SJCRH30 (cell line): ENCODE measurements around the gene CTSZ. TPM values are rescaled to one million over a fixed set of nuclear protein-coding genes. Genes with fewer than 3 reads are reported as not detected.
A peak's percentile ranks its signal among the peaks of the same experiment; 100 is the strongest.
"Not testable (repeated sequence)": the region's sequence is repeated elsewhere in the genome, so short reads cannot be mapped to it uniquely, and the experiment has no call there.

Experiments used
- DNase-seq, 2 experiments: peaks; one replicate each; pipeline ENCODE4 v3.0.0-alpha.2; 2015 to 2020
- H3K27ac ChIP-seq: fragments of 250-450 bp; sonication (Bioruptor Pico); 2 replicates; pipeline ENCODE4 v1.5.1; 2020; ENCODE audit warnings: mild to moderate bottlenecking, moderate library complexity
- H3K27me3 ChIP-seq: fragments of 250-450 bp; sonication (Bioruptor Pico); 2 replicates; pipeline ENCODE4 v1.5.1; 2020; ENCODE audit warnings: mild to moderate bottlenecking, moderate library complexity
- H3K36me3 ChIP-seq: fragments of 250-450 bp; sonication (Bioruptor Pico); 2 replicates; pipeline ENCODE4 v1.5.1; 2020; ENCODE audit warnings: mild to moderate bottlenecking, moderate library complexity
- H3K4me1 ChIP-seq: fragments of 250-450 bp; sonication (Bioruptor Pico); 2 replicates; pipeline ENCODE4 v1.5.1; 2020; ENCODE audit warnings: mild to moderate bottlenecking, moderate library complexity
- H3K4me3 ChIP-seq: fragments of 250-450 bp; sonication (Bioruptor Pico); 2 replicates; pipeline ENCODE4 v1.5.1; 2020; ENCODE audit warnings: mild to moderate bottlenecking, moderate library complexity
- H3K9me3 ChIP-seq: fragments of 250-450 bp; sonication (Bioruptor Pico); replicated peaks from 2 replicates; pipeline ENCODE4 v1.5.1; 2020; ENCODE audit warnings: mild to moderate bottlenecking, moderate library complexity
- total RNA-seq: library from RNA; depleted of rRNA; stranded (reverse); fragments of >200 nt; shearing (Covaris generic); gene quantifications from 2 replicates; pipeline ENCODE4 v1.2.3, GENCODE V29; 2014; rRNA removed

The CTSZ gene
- not detected in 2 replicates for total RNA-seq

- Histone ChIP-seq H3K27me3 (no peaks in the 10 kb centered on the region), H3K27ac (no peak within 1 kb of the TSS), H3K4me1 (peaks cover 30% of the 10 kb centered on the region), H3K36me3 (no peaks in the 10 kb centered on the region), H3K9me3 (no peaks in the 10 kb centered on the region), H3K4me3 (no peak within 1 kb of the TSS)
- DNase-seq, result no peak
Measured at GRCh38 chr20:59006864-59007664, at the start of gene CTSZ. TSS of gene CTSZ (minus strand) at chr20:59007254. CDS start at chr20:59007128, 126 bp downstream.

- no peaks in the 10 kb centered on the region for H3K36me3 ChIP-seq
- DNase-seq, result peak in 1 of 2 experiments; percentile 39
Measured at GRCh38 chr20:59055302-59055701, 48.2 kb upstream of the CTSZ start.

GRCh38 chr20:59051666-59052185 is 44.7 kb upstream of the CTSZ start:
- H3K27ac ChIP-seq, result no peak overlapping the region
- H3K9me3 ChIP-seq, result no peaks in the 10 kb centered on the region
- no peaks in the 10 kb centered on the region for H3K27me3 ChIP-seq
- DNase-seq, result peak; percentile 80 to 91
- no peak overlapping the region for H3K4me3 ChIP-seq
- no peaks in the 10 kb centered on the region for H3K36me3 ChIP-seq
- H3K4me1 ChIP-seq, result peaks cover 14% of the 10 kb centered on the region; the same call in 1 of the 2 replicates

More at GRCh38 chr20:59055302-59055701, 48.2 kb upstream of the CTSZ start:
- no peaks in the 10 kb centered on the region for H3K9me3 ChIP-seq
- H3K4me3 ChIP-seq, result no peak overlapping the region
- H3K27ac ChIP-seq, result no peak overlapping the region
- H3K4me1 ChIP-seq, result peaks cover 14% of the 10 kb centered on the region; the same call in 1 of the 2 replicates
- H3K27me3 ChIP-seq, result no peaks in the 10 kb centered on the region

- H3K27ac ChIP-seq, result no peak overlapping the region
- no peak for DNase-seq
- no peak overlapping the region for H3K4me3 ChIP-seq
- no peaks in the 10 kb centered on the region for H3K36me3 ChIP-seq
- no peaks in the 10 kb centered on the region for H3K27me3 ChIP-seq
- no peaks in the 10 kb centered on the region for H3K9me3 ChIP-seq
- peaks cover 14% of the 10 kb centered on the region; the same call in 1 of the 2 replicates for H3K4me1 ChIP-seq
Measured at GRCh38 chr20:59050437-59050836, 43.4 kb upstream of the CTSZ start.

GRCh38 chr20:59048681-59049030 is 41.6 kb upstream of the CTSZ start:
- H3K27ac ChIP-seq, result no peak overlapping the region
- no peaks in the 10 kb centered on the region for H3K36me3 ChIP-seq
- no peaks in the 10 kb centered on the region for H3K9me3 ChIP-seq
- H3K4me3 ChIP-seq, result no peak overlapping the region
- H3K27me3 ChIP-seq, result no peaks in the 10 kb centered on the region
- peaks cover 16% of the 10 kb centered on the region; the same call in 1 of the 2 replicates for H3K4me1 ChIP-seq
- no peak for DNase-seq

GRCh38 chr20:59047938-59048680 is 41.1 kb upstream of the CTSZ start:
- DNase-seq, result no peak

GRCh38 chr20:59046862-59047261 is 39.8 kb upstream of the CTSZ start:
- Histone ChIP-seq H3K27ac (no peak overlapping the region), H3K4me1 (peaks cover 10% of the 10 kb centered on the region; the same call in 1 of the 2 replicates), H3K4me3 (no peak overlapping the region), H3K9me3 (no peaks in the 10 kb centered on the region), H3K27me3 (no peaks in the 10 kb centered on the region), H3K36me3 (no peaks in the 10 kb centered on the region)
- no peak for DNase-seq

More at GRCh38 chr20:59047938-59048680, 41.1 kb upstream of the CTSZ start:
- Histone ChIP-seq H3K27ac (no peak overlapping the region), H3K9me3 (no peaks in the 10 kb centered on the region), H3K4me3 (no peak overlapping the region), H3K4me1 (peaks cover 16% of the 10 kb centered on the region; the same call in 1 of the 2 replicates), H3K36me3 (no peaks in the 10 kb centered on the region), H3K27me3 (no peaks in the 10 kb centered on the region)

- Histone ChIP-seq H3K9me3 (no peaks in the 10 kb centered on the region), H3K27ac (no peak overlapping the region), H3K4me3 (no peak overlapping the region), H3K27me3 (no peaks in the 10 kb centered on the region), H3K4me1 (peaks cover 13% of the 10 kb centered on the region), H3K36me3 (peaks cover 10% of the 10 kb centered on the region)
- no peak for DNase-seq
Measured at GRCh38 chr20:59044796-59045195, 37.7 kb upstream of the CTSZ start.

- Histone ChIP-seq H3K4me3 (no peak overlapping the region), H3K9me3 (no peaks in the 10 kb centered on the region), H3K4me1 (peaks cover 13% of the 10 kb centered on the region), H3K27me3 (no peaks in the 10 kb centered on the region), H3K27ac (no peak overlapping the region), H3K36me3 (peaks cover 15% of the 10 kb centered on the region)
- DNase-seq, result no peak
Measured at GRCh38 chr20:59044295-59044694, 37.2 kb upstream of the CTSZ start.

- no peaks in the 10 kb centered on the region for H3K27me3 ChIP-seq
- DNase-seq, result peak in 1 of 2 experiments; percentile 47
- H3K4me1 ChIP-seq, result peaks cover 18% of the 10 kb centered on the region
- peak overlapping the region; percentile 87 for H3K4me3 ChIP-seq
- H3K27ac ChIP-seq, result no peak overlapping the region
- H3K9me3 ChIP-seq, result no peaks in the 10 kb centered on the region
- H3K36me3 ChIP-seq, result peaks cover 20% of the 10 kb centered on the region
Measured at GRCh38 chr20:59043698-59044097, 36.6 kb upstream of the CTSZ start.

GRCh38 chr20:59042796-59043631 is 36.0 kb upstream of the CTSZ start:
- Histone ChIP-seq H3K36me3 (peaks cover 27% of the 10 kb centered on the region), H3K27me3 (no peaks in the 10 kb centered on the region), H3K27ac (peak overlapping the region; percentile 70; the same call in 1 of the 2 replicates), H3K9me3 (no peaks in the 10 kb centered on the region), H3K4me3 (peak overlapping the region; percentile 87), H3K4me1 (peaks cover 18% of the 10 kb centered on the region)
- peak; percentile 98 to 99 for DNase-seq

GRCh38 chr20:59042151-59042795 is 35.2 kb upstream of the CTSZ start, which contains the start of gene PRELID3B:
TSS of gene PRELID3B (minus strand) at chr20:59042786. CDS start at chr20:59042730, 56 bp downstream.
- Histone ChIP-seq H3K4me3 (peak within 1 kb of the TSS; percentile 87), H3K4me1 (peaks cover 18% of the 10 kb centered on the region), H3K27me3 (no peaks in the 10 kb centered on the region), H3K36me3 (peaks cover 34% of the 10 kb centered on the region), H3K9me3 (no peaks in the 10 kb centered on the region), H3K27ac (peak within 1 kb of the TSS; percentile 70)
- DNase-seq, result peak; percentile 69

- peaks cover 42% of the 10 kb centered on the region for H3K36me3 ChIP-seq
- H3K27ac ChIP-seq, result peak overlapping the region; percentile 70; the same call in 1 of the 2 replicates
- H3K4me3 ChIP-seq, result peak overlapping the region; percentile 87
- H3K4me1 ChIP-seq, result peaks cover 18% of the 10 kb centered on the region
- not testable (repeated sequence) for H3K27me3 ChIP-seq, H3K9me3 ChIP-seq, DNase-seq
Measured at GRCh38 chr20:59041487-59041886, 34.4 kb upstream of the CTSZ start.

GRCh38 chr20:59040667-59041066 is 33.6 kb upstream of the CTSZ start:
- H3K4me1 ChIP-seq, result peaks cover 18% of the 10 kb centered on the region
- H3K27ac ChIP-seq, result no peak overlapping the region
- H3K27me3 ChIP-seq, result no peaks in the 10 kb centered on the region
- no peak for DNase-seq
- no peak overlapping the region for H3K4me3 ChIP-seq
- no peaks in the 10 kb centered on the region for H3K9me3 ChIP-seq
- H3K36me3 ChIP-seq, result peaks cover 51% of the 10 kb centered on the region
